Activated T-cell treated with anti-CD3 and anti-CD28 coated beads, Interleukin-2, amount 50 U/mL, for 4 hours (primary cell): ENCODE results near the gene THAP9. TPM values are rescaled to one million over a fixed set of nuclear protein-coding genes. Genes with fewer than 3 reads are reported as not detected.

ENCODE experiments used
- ATAC-seq, 2 donors: fragments of 200-7000 bp; cut with Tn5 transposase; one replicate each; pipeline ENCODE4 v1.10.0; 2021
- DNase-seq: peaks from one replicate; pipeline ENCODE4 v3.0.0-alpha.2; 2020
- H3K27me3 Mint-ChIP-seq: one replicate; pipeline ENCODE4 v1.8.0; 2021; ENCODE audit warnings: low read depth, mixed read lengths
- H3K36me3 Mint-ChIP-seq: one replicate; pipeline ENCODE4 v1.8.0; 2022; ENCODE audit warnings: mixed read lengths; ENCODE audit not compliant: insufficient read depth
- H3K4me1 Mint-ChIP-seq: one replicate; pipeline ENCODE4 v1.8.0; 2021; ENCODE audit warnings: low read depth, mixed read lengths
- H3K4me3 Mint-ChIP-seq: one replicate; pipeline ENCODE4 v1.8.0; 2021; ENCODE audit warnings: mild to moderate bottlenecking, moderate library complexity, mixed read lengths
- H3K9me3 Mint-ChIP-seq: one replicate; pipeline ENCODE4 v1.8.0; 2021; ENCODE audit warnings: mixed read lengths
- total RNA-seq, 3 donors: library from RNA; stranded (reverse); gene quantifications; one replicate each; pipeline ENCODE4 v1.2.1, GENCODE V29; 2021

The THAP9 gene
- total RNA-seq, 3 donors from 2014 or later: 0.87 to 2.4 (median 1.0) TPM

- no peaks in the 10 kb centered on the region for H3K9me3 Mint-ChIP-seq
- peaks cover 9% of the 10 kb centered on the region for H3K4me1 Mint-ChIP-seq
- H3K36me3 Mint-ChIP-seq: peaks cover 28% of the 10 kb centered on the region
- ATAC-seq (no peak), DNase-seq (no peak)
- no peak overlapping the region for H3K4me3 Mint-ChIP-seq
- H3K27me3 Mint-ChIP-seq: no peaks in the 10 kb centered on the region
Measured at GRCh38 chr4:82957045-82957444, 56.5 kb downstream of the THAP9 start.

DNA sequence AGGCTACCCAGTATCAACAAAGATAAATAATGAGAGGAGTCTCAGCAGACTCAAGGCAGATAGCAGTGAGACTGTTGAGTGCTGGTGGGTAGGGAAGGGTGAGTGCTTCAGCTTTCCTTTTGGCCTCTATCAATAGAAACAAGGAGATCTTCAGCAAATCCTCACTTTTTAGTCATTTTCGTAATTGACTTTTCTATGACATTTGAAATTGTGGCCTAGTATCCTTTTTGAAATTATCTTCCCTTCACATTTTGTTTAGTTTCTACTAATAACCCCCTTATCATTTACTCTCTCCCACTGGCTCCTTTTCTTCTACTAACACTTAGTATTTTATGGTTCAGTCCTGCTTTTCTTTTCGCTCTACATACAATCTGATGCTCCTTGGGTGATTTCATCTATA is 65.2 kb downstream of the THAP9 start:
- Mint-ChIP-seq H3K4me3 (no peak overlapping the region), H3K27me3 (no peaks in the 10 kb centered on the region), H3K4me1 (peaks cover 2% of the 10 kb centered on the region), H3K9me3 (no peaks in the 10 kb centered on the region), H3K36me3 (peaks cover 43% of the 10 kb centered on the region)
- ATAC-seq (no peak), DNase-seq (no peak)

DNA sequence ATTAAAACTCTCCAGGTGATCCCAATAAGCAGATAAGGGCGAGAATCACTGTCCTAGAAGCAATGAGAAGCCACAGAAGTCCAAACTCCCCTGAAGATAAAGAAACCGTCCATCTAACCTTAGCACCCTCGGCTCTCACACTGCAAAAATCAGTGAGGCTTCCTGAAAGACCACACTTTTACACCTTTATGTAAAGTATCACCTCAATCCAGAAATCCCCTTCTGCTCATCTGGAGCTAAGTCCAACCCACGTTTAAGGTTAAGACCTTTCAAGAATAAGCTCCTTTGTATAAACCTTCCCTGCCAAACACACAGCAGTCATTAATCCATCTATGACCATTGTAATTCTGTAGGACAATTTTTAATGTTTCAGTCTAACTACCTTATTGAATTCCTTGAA is 68.4 kb downstream of the THAP9 start:
- DNase-seq (no peak), ATAC-seq (no peak)
- H3K27me3 Mint-ChIP-seq: no peaks in the 10 kb centered on the region
- H3K4me1 Mint-ChIP-seq: peaks cover 2% of the 10 kb centered on the region
- peaks cover 43% of the 10 kb centered on the region for H3K36me3 Mint-ChIP-seq
- H3K9me3 Mint-ChIP-seq: no peaks in the 10 kb centered on the region
- no peak overlapping the region for H3K4me3 Mint-ChIP-seq

DNA sequence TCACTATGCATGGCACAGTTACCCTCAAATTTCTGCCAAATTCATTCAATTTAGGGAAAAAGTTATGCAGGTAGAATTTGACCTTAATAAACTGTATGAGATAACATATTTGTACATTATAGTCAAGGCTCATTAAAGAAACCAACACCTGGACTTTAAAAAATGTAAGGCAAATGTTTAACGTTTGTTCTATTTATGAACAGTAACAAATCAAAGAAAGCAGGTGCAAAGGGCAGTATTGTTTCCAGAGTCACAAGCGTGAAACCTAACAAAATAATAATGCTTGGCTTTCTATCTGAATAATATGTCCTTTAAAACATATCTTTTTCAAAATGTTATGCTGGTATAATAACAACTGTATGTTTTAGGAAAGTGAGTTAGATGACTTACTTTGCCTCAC is 68.9 kb downstream of the THAP9 start:
- ATAC-seq (no peak), DNase-seq (no peak)
- H3K4me3 Mint-ChIP-seq: no peak overlapping the region
- no peaks in the 10 kb centered on the region for H3K9me3 Mint-ChIP-seq
- H3K4me1 Mint-ChIP-seq: peaks cover 2% of the 10 kb centered on the region
- H3K36me3 Mint-ChIP-seq: peaks cover 43% of the 10 kb centered on the region
- no peaks in the 10 kb centered on the region for H3K27me3 Mint-ChIP-seq

Other genes starting within 250 kb of the THAP9 start
- gene SCD5, start 101.9 kb upstream of the THAP9 start, total RNA-seq: 1 to 10 TPM in 1 of 3 donors, under 1 TPM in 2; 0.30 to 1.2 (median 0.84) TPM
- gene SEC31A, start 9.6 kb upstream of the THAP9 start, total RNA-seq: 100 to 1,000 TPM; 114 to 124 (median 123) TPM
- gene LIN54, start 110.1 kb downstream of the THAP9 start, total RNA-seq: 10 to 100 TPM; 14.7 to 15.3 (median 14.8) TPM
- gene COPS4, start 134.4 kb downstream of the THAP9 start, total RNA-seq: 10 to 100 TPM; 40.7 to 43.1 (median 41.2) TPM
- 10 to 100 TPM; 11.8 to 14.9 (median 14.3) TPM for gene PLAC8, start 214.0 kb downstream of the THAP9 start, total RNA-seq